ENCODE measurements around the gene PPP6R2.
"Not testable (repeated sequence)": the region's sequence is repeated elsewhere in the genome, so short reads cannot be mapped to it uniquely, and the experiment has no call there.

Gene PPP6R2

DNA sequence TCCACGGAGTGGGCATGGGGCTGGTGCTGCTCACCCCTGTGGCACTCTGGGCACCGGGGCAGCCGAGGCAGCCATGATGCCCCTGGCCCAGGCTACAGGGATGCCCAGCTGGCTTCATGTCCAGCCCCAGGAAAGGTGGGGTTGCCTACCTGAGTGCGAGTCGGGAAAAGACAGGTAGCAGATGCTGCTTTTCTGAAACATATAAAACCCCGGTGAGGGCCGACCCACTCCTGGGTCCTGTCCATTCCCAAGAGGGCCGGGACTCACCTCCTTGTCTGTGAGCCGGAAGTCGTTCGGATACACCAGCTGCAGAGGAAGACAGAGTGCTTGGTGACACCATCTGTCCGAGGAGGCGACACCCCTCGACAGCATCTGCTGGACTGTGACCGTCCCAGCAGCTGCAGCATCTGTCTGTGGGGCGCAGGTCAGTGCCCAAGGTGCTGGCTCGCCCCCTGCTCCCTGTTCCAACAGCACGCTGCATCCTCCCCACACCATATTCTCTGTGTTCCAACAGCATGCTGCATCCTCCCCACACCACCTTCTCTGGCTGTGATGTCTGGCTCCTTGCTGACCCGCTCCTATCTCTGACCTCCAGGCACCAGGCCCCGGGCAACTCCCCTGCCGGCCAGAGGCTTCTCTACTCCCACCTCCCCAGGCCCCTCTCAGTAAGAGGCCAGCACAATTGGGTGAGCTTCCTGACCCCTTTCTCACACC lies 24.3 kb upstream of the PPP6R2 start:
- DNase-seq = no peak

DNA sequence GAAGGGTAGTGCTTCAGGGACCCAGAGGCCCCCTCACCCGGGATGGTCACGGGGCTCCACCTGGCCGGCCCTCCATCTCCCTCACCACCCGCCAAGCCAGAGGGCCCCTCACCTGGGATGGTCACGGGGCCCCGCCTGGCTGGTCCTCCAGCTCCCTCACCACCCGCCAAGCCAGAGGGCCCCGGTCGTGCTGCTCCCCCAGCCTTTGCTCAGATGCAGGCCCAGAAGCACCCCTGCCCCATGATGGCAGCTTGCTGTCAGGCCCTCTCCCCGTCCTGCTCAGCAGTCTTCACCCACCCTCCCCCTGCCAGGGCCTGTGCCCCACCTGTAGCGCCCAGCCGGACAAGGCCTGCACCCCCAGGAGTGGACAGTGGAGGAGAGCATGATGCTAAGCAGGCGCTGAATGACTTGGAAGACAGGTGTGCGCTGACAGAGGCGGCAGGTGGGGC lies 23.6 kb upstream of the PPP6R2 start:
- no peak for DNase-seq

DNA sequence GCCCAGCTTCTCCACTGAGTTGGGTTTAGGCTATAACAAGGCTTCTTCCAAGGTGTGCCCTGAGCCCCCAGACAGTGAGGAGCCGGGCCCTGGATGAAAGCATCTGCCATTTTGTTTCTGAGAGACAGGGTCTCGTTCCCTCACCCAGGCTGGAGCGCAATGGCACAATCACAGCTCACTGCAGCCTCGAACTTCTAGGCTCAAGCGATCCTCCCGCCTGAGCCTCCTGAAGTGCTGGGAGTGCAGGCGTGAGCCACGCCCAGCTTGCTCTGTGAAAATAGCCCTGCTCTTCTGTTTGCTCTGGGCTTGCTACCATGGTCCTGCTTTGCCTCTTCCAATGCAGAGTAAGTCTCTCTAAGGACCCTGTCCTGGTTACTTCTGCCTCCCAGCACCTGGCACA lies 23.0 kb upstream of the PPP6R2 start:
- no peak for DNase-seq

DNA sequence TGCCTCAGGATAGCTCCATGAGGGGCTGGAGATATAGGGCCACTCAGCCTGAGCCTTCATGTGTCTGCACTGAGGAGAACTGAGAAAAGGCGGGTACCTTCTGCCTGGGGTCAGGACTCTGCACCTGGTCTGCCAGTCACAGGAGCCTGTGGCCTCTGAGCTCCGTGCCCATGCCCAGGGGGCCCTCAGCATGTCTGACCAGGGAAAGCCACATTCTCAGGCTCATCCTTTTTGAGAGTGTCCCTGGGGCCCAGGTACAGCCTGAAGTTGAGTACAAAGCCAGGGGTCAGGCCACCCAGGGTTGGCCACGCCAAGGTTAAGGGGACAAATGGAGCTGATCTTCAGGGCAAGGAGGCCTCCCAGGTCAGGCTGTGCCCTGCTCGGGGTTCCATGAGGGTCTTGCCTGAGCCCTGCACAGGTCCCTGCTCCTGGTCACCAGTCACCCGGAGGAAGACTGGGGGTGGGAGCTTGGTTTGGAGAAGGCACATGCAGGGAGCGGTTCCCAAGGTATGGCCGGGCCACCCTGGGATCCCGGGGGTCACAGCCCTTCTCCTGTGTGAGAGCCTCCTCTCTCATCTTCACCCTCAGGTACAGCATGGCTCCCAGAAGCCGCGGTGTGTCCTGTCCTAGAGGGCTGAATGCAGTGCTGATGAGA lies 22.3 kb upstream of the PPP6R2 start:
- DNase-seq = no peak

DNA sequence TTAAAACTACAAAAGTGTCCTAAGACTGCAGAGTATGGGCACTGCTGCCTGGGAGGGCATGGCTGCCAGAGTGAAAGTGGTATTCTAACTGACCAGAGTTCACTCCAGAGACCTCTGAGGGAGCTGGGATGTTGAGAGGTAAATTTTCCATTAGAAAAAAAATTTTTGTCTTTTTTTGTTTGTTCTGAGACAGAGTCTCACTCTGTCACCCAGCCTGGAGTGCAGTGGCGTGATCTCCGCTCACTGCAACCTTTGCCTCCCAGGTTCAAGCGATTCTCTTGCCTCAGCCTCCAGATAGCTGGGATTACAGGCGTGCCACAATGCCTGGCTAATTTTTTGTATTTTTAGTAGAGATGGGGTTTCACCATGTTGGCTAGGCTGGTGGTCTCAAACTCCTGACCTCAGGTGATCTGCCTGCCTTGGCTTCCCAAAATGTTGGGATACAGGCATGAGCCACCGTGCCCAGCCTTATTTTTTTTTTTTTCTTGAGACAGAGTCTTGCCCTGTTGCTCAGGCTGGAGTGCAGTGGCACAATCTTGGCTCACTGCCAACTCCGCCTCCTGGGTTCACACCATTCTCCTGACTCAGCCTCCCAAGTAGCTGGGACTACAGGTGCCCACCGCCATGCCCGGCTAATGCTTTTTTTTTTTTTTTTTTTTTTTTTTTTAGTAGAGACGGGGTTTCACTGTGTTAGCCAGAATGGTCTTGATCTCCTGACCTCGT lies 20.6 kb upstream of the PPP6R2 start:
- not testable (repeated sequence) for DNase-seq

DNA sequence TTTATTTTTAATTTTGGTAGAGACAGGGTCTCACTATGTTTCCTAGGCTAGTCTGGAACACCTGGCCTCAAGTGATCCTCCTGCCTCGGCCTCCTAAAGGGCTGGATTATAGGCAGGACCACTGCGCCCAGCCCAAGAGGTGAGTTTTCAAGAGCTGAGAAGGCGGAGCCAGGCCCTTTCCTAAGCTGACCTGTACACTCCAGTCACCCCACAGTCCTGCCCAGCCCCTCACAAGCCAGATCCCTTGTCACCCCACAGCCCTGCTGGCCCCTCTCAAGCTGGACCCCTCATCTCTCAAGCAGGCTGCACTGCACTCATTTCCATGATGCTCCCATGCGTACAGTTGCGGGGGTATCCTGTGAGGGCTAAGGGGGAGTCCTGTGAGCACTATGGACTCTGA lies 19.2 kb upstream of the PPP6R2 start:
- no peak for DNase-seq

DNA sequence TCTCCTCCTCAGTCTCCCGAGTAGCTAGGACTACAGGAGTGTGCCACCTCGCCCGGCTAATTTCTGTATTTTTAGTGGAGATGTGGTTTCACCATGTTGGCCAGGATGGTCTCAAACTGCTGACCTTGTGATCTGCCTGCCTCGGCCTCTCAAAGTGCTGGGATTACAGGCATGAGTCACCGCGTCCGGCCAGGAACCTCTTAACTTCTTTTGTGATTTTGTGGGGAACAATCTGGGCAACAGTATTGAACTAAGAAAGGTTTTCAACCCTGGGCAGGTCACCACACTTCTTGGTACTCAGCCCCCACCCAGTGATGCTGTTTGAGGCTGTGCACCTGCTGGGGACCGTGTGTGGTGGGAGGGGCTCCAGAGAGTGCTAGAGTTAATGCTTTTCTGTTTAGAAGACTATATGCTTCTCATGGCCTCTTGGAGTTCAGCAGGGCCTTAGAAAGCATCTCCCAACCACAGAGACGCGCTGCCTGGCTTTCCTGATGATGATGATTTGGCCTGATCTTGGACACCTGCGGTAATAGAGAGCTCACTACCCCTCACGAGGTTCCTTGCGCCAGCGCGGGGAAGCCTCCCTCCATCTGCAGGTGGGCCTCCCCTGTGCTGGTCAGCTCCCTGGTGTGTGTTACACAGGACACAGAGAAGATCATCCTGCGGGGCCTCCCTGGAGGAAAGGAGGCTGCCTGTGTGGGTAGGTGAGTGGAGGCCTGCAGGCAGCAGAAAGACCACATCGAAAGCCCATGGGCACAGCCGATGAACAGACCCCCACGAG lies 17.5 kb upstream of the PPP6R2 start:
- DNase-seq = no peak

DNA sequence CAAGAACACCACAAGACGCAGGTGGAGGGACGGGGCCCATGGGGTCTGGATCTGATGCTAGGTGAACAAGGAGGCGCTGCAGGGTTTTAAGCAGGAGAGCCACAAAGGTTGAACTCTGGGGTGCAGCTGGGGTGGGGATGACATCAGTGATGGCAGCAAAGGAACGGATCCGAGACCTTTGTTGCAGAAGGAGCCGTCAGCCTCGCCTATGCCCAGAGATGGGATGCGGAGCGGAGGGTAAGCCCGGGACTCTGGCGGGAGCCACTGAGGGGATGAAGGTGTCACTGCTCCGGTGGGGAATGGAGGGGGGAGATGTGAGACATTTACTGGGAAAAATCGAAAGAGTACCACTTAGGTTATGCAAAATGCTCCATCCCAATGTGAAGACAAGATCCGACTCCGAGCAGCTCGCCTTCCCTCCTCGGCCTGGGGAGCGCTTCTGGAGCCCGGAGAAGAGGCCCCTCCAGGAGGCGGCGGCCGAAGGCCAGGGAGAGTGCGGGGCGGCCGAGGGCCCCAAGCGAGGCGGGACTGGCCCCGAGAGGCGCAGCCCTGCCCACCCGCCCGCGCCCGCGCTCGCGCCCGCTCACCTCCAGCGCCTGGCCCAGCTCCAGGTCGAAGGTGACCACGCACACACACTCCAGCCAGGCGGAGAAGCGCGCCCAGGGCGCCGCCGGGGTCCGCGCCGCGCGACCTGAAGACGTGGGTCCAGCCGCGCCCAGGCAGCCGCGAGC lies 16.7 kb upstream of the PPP6R2 start:
- DNase-seq = no peak

DNA sequence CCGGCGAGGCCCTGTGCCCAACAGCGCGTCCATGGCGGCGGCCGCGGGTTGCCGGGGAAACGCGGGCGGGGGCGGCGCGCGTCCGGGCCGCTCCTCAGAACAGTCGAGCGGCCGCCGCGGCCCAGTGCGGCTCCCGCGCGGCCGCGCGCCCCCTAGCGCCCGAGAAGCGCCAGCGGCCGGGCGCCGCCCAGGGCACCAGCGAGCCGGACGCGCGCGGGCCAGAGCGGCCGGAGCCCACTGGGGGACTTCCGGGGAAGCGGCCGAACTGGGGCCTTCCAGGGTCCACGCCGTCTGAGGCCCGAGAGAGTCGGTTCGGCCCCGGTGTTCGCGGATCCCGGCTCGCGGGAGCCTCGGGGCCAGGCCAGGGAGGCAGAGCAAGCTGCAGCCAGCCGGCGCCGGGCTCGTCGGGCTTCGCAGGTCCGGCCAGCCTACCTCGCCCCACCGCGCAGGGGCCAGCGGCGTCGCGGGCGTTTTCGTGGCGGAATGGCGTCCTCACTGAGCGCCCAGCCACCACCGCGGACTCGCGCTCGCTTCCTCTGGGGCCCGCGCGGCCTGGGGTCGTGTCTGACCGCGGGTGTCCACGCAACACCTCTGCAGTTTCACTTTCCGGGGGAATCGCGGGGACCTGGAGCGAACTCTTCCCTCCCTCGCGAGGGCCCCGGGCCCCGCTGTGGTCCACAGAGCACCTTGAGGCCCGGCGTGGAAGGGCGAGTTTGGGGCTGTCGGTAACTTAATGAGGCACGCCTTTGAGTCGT lies 16.0 kb upstream of the PPP6R2 start, which contains the start of gene DENND6B:
DENND6B (minus strand) TSS at position 57 of the 755 bp plus-strand sequence; CDS start at position 33, 24 bp downstream.
- peak; percentile 50 for DNase-seq

DNA sequence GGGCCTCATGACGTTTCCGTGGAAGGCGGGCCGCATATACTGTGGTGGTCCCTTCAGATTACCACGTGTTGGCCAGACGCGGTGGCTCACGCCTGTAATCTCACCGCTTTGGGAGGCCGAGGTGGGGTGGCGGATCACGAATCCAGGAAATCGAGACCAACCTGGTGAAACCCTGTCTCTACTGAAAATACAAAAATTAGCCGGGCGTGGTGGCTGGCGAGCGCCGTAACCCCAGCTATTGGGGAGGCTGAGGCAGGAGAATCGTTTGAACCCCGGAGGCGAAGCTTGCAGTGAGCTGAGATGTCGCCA lies 15.5 kb upstream of the PPP6R2 start:
- no peak for DNase-seq

DNA sequence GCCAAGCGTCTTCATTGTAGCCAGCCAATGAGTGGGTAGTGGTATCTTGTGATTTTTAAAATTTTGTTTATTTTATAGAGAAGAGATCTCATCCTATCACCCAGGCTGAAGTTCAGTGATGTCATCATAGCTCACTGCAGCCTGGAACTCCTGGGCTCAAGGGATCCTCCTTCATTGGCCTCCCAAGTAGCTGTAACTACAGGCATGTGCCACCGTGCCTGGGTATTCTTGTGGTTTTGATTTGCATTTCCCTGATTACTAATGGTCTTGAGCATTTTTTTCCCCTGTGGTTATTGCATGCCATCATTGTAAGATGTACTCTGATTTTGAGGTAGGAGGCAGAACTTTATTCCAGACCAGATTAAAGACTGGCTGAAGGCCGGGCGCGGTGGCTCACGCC lies 13.9 kb upstream of the PPP6R2 start:
- DNase-seq = no peak

DNA sequence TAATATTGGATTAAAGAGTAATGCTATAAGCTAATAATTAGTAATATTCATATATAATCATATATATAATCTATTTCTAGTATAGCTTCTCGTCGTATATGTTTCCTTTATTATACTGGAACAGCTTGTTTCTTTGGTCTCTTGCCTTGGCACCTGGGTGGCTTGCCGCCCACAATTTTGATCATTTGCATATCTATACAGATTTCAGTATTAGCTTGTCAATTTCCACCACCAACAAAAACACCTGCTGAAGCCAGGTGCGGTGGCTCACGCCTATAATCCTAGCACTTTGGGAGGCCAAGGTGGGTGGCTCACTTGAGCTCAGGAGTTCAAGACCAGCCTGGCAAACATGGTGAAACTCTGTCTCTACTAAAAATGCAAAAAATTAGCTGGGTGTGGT lies 8.7 kb upstream of the PPP6R2 start:
- DNase-seq = not testable (repeated sequence)

DNA sequence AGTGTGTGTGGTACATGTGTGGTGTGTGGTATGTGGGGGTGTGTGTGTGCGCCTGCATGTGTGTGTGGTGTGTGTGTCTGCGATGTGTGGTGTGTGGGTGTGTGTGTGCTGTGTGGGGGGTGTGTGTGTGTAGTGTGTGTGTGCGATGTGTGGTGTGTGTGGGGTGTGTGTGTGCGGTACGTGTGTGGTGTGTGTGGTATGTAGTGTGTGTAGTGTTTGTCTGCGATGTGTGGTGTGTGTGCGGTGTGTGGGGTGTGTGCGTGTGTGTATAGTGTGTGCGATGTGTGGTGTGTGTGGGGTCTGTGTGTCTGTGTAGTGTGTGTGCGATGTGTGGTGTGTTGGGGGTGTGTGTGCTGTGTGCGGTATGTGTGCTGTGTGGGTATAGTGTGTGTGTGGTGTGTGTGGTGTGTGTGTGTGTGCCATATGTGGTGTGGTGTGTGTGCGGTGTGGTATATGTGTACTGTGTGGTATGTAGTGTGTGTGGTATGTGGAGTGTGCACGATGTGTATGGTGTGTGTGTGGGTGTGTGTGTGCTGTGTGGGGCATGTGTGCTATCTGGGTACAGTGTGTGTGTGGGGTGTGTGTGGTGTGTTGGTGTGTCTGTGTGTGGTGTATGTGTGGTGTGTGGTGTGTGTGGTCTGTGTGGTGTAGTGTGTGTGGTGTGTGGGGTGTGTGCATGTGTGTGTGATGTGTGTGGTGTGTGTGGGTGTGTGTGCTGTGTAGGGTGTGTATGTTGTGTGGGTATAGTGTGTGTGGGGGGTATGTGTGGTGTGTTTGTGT lies 5.7 kb upstream of the PPP6R2 start:
- no peak for DNase-seq

DNA sequence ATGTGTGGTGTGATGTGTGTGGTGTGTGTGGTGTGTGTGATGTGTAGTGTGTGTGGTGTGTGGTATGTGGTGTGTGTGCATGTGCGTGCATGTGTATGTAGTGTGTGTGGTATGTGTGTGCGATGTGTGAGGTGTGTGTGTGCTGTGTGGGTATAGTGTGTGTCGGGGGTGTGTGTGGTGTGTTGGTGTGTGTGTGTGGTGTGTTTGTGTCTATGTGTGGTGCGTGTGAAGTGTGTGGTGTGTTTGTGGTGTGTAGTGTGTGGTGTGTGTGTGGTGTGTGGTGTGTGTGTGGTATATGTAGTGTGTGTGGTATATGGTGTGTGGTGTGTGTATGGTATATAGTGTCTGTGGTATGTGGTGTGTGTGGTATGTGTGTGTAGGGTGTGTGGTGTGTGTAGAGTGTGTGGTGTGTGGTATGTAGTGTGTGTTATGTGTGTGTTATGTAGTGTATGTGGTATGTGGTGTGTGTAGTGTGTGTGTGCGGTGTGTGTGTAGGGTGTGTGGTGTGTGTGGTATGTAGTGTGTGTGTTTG lies 5.0 kb upstream of the PPP6R2 start:
- no peak for DNase-seq

DNA sequence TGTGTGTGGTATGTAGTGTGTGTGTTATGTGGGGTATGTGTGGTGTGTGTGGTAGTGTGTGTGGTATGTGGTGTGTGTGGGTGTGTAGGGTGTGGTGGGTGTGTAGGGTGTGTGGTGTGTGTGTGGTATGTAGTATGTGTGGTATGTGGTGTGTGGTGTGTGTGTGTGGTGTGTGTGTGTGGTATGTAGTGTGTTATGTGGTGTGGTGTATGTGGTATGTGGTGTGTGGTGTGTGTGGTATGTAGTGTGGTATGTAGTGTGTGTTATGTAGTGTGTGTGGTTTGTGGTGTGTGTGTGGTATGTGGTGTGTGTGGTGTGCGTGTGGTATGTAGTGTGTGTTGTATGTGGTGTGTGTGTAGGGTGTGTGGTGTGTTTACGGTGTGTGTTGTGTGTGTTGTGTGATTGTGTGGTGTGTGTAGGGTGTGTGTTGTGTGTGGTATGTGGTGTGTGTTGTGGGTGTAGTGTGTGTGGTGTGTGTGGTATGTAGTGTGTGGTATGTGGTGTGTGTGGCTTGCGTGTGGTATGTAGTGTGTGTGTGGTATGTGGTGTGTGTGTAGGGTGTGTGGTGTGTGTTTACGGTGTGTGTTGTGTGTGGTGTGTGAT lies 4.2 kb upstream of the PPP6R2 start:
- DNase-seq = no peak

DNA sequence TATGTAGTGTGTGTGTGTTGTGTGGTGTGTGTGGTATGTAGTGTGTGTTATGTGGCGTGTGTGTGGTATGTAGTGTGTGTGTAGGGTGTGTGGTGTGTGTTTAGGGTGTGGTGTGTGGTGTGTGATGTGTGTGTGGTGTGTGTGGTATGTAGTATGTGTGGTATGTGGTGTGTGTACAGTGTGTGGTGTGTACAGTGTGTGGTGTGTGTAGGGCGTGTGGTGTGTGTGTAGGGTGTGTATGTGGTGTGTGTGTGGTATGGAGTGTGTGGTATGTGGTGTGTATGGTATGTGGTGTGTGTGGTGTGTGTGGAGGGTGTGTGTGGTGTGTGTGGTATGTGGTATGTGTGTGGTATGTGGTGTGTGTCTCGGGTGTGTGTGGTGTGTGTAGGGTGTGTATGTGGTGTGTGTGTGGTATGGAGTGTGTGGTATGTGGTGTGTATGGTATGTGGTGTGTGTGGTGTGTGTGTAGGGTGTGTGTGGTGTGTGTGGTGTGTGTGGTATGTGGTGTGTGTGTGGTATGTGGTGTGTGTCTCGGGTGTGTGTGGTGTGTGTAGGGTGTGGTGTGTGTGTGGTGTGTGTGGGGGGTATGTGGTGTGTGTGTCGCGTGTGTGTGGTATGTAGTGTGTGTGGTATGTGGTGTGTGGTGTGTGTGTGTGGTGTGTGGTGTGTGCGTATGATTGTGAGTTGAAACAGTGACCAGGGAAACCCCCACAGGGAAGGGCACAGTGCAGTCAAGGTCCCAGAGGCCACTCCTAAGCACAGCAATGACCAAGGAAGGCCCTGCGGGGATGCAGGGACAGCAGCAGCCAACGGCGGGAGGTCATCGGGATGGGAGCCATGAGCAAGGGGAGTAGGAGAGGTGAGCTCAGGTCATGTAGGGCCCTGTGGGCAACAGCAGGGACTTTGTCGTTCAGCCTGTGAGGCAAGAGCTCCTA lies 2.9 kb upstream of the PPP6R2 start:
- no peak for DNase-seq

DNA sequence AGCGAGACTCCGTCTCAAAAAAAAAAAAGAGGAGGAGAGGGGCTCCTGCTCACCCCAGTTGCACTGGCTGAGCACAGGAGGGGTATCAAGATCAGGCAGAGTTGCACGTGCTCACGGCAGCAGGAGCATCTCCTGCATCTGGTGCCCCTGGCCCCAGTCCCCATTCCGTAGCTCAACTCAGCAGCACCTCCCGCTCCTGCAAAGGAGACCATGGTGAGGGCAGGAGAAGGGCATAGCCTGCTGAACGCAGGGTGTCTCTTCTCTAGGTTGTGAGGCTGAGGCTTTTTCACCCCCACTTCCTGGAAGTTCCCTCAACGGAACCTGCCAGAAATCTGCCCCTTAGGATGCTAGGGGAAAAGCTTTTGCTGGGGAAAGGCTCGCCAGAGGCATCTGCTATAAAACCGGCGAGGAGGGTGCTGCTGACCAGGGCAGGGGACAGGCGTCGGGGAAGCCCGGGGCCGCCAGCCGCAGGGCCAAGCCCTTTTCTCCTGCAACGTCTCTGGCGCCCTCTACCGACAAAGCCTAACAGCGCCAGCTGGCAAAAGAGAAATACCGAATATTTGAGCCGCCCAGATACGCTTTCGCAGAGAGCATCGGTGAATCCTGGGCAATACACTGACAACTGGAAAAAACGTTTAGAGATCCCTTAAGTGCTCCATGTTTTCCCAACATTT lies 1.0 kb upstream of the PPP6R2 start:
- peak; percentile 86 for DNase-seq

DNA sequence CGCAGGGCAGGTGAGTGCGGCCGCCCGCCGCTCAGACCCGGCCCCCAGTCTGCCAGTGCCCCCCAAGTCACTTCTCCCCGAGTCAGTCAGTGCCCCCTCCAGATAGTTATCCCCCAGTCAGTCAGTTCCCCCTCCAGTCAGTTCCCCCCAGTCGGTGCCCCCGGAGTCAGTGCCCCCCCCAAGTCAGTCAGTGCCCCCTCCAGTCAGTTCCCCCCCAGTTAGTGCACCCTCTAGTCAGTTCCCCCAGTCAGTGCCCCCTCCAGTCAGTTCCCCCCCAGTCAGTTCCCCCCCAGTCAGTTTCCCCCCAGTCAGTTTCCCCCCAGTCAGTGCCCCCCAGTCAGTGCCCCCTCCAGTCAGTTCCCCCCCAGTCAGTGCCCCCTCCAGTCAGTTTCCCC lies 411 bp downstream of the PPP6R2 start:
- DNase-seq = no peak
